ENCODE measurements around the gene ZNF584.

GRCh38 chr19:58361900-58362271 is 46.6 kb upstream of the ZNF584 start:
- TF ChIP-seq POLR2A (IDR thresholded peaks at IDR 0.05), result no peak
- TF ChIP-seq CTCF (IDR thresholded peaks at IDR 0.05), result no peak
- TF ChIP-seq EP300 (IDR thresholded peaks at IDR 0.05), result no peak

All from sigmoid colon (tissue), 4 donors.